ENCODE measurements around the gene CCDC179.

DNA sequence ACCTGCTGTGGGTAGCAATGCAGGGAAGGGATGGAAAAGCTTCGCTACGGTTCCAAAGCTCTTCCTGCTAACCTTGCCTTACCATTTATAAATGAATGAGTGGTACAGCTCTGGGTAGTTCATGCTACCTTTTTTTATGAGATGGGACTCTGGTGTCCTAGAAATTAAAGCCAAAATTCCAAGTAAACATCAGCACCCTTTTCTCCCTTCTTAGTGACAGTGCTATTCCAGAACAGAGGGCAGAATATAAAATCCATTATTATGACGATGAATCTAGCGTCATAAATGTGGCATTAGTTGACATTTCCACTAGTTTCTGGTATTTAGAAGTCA, 30.2 kb downstream of the CCDC179 start:
- TF ChIP-seq POLR2A (IDR thresholded peaks at IDR 0.05) = no peak
- TF ChIP-seq, protein P1, sequence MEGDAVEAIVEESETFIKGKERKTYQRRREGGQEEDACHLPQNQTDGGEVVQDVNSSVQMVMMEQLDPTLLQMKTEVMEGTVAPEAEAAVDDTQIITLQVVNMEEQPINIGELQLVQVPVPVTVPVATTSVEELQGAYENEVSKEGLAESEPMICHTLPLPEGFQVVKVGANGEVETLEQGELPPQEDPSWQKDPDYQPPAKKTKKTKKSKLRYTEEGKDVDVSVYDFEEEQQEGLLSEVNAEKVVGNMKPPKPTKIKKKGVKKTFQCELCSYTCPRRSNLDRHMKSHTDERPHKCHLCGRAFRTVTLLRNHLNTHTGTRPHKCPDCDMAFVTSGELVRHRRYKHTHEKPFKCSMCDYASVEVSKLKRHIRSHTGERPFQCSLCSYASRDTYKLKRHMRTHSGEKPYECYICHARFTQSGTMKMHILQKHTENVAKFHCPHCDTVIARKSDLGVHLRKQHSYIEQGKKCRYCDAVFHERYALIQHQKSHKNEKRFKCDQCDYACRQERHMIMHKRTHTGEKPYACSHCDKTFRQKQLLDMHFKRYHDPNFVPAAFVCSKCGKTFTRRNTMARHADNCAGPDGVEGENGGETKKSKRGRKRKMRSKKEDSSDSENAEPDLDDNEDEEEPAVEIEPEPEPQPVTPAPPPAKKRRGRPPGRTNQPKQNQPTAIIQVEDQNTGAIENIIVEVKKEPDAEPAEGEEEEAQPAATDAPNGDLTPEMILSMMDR (IDR thresholded peaks at IDR 0.05) = no peak

All from testis (tissue), 2 donors.